ENCODE measurements around the gene POLG.

The POLG gene

DNA sequence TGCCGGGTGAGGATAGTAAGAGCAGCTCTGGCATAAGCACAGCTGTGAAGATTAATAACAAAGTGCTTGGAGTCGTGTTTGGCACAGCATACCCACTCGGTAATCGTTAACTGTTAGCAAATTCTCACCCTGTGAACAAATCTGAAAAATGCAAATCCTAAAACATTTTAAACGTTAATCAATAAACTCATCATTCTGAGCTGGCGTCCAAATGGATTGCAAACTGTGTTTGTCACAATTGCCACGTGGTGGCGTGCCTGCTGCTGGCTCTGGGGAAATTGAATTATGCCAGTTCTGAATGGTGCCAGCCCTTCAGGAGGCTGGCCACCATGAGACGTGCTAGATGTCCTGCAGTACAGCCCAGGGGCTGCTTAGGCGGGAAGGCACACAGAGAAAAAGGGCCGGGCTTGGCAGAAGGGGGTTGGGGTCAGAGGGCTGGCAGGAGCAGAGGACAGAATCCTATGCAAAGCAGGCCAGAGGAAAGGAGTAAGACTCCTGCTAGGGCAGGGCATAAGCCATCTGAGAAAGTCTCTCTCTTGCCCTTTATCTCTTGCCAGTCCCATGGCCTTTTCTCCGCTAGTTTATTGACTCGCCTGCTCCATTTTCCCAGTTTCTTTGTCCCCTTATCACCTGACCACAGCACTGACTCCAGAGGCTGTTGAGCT lies 22.1 kb upstream of the POLG start:
- no peak for DNase-seq

DNA sequence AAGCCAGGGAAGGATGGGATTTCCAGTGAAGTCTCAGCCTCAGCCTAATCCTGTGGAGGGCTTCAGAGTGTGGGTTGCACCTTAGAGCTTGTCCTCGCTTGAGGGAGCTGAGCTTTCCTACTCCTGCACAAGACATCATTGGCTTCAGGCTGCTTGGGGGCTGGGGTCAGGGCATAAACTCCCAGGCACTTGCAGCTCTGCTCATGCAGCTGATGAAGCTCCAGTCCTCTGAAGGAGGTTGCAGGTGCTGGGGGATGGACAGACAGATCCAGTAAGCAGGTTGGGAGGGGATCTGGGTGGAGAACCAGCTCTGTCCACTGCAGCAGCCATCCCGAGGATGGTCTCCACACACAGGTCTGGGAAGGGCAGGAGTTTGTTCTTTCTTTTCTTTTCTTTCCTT lies 19.4 kb upstream of the POLG start:
- no peak for DNase-seq

DNA sequence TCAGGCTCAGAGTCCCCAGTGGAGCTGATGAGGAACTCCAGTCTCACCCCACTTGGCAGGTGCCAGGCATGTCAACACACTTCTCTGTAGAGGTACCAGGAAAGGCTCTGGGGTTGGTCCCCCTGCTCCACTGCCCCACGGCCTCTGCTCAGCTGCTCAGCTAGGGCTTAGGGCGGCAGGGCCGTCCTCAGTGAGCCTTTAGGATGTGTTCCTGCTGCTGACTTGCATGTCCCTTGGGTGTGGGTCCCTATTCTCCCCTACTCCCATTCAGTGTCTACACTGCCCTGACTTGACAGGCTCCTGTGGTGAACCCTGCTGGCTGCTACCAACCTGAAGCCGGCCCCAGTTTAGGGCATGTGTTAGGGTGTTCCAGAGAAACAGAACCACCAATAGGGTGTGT lies 17.9 kb upstream of the POLG start:
- no peak for DNase-seq

DNA sequence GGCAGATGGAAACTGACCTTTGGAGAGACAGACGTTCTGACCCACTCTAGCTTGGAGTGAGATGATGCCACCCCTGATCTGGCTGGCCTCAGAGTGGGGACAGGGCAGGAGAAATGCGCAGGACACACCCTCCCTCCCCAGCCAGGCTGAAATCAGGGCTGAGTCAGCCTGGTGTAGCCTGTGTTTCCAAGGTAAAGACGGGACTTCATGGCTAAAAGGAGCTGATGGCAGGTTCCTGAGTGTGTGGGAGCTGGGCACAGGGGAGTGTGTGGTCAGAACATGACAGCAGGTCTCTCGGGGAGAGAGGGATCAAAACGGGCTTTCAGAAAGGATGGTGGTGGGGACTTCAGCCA lies 14.6 kb upstream of the POLG start:
- DNase-seq: no peak

DNA sequence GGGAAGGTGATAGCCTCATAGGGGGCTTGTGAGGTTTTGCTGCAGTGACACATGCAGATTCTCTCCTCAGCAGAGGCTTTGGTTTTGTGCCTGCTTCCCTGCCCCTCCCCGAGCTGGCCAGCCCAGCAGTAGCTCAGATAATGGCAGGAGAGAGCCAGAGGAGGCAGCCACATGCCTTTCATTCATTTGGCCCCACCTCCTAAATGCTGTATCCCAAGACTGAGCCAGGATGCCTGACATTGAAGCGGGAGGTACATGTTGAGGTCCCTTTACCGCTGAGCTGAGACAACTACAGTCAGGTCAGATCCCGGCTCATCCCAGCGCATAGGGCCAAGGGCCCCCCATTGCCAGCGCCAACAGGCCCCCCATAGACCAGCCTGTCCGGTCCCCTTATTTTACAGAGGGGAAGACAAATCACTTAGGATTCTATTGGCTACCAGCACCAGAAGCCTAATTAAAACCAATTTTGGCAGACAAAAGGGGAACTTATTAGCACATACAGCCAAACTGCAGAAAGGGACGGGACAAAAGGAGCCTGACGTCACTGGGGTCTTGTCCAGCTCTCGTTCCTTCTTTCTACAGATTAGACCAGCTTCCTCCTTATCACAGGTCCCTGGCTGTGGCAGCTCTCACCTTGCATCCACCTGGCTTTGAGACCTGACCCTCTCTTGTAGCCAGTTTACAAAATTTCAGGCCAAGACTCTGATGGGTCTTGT lies 12.1 kb upstream of the POLG start:
- DNase-seq: no peak

DNA sequence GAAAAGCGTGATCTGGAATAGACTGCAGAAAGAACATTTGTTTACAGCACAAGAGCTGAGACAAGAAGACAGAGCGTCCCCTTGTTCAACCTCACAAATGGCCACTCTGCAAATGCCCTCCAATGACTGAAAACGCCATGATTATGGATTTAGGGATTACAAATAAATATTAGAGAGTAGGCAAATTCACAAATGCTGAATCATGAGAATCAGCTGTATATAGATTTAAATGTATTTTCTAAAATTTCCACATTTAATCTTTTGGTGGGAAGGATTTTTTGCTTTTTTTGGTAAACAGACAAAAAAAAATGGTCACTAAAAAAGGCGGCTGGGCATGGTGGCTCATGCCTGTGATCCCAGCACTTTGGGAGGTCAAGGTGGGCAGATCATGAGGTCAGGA lies 10.6 kb upstream of the POLG start:
- DNase-seq: no peak

- no peak for DNase-seq
Observed at GRCh38 chr15:89342840-89343239, 8.2 kb upstream of the POLG start.

DNA sequence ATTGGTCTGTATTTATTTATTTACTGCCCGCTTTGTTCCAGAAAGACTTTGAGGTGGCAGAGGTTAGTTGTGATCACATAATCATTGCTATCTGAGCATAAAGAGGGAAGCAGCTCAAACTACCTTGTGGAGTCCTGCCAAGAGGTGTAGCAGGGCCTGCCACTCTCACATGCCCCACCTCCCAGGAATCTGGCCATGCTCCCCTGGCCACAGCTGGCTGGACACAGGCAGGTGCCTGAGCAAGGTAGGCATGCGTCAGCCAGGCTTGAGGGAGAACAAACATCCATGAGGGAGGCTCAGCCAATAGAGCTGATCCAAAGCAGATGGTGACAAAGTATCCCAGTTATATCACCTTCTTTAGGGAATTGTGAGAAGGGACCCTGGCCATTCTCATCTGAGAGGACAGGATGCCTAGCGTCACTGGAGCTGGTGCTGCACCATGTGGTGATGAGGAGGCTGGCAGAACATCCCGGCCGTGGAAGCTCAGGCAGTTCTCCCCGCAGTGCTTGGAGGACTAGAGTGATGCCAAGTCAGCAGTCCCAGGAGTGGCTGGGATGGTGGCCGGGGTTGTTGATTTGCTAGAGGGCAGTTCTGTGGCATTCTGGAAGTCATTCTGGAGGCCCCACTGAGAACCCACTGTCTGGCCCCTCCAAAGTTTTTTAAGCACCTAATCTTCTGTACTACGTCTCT lies 6.8 kb upstream of the POLG start:
- no peak for DNase-seq

- no peak for DNase-seq
Observed at GRCh38 chr15:89340573-89340972, 5.9 kb upstream of the POLG start.

DNA sequence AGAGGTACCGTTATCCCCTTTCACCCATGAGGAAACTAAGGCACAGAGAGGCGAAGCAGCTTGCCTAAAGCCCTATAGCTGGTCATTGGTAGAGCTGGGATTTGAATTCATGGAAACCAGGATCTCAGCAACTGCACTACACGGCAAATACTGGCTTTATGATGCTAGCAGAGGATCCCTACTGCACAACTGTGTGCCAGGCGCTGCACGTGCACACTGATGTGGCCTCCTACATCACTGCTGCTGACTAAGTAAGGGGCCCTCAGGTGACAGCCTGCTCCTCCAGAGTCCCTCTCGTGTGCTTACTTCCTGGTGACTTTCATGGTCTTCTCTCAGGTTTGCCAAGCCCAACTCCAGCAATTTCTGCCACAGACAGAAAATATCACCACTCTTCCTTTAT lies 3.4 kb upstream of the POLG start:
- DNase-seq: no peak

GRCh38 chr15:89335298-89336041 lies 846 bp upstream of the POLG start:
- no peak for DNase-seq

GRCh38 chr15:89333959-89334509 lies 590 bp downstream of the POLG start:
- DNase-seq: no peak

GRCh38 chr15:89333011-89333860 lies 1.4 kb downstream of the POLG start:
- no peak for DNase-seq

- DNase-seq: no peak
Observed at GRCh38 chr15:89332446-89332845, 2.2 kb downstream of the POLG start.

DNA sequence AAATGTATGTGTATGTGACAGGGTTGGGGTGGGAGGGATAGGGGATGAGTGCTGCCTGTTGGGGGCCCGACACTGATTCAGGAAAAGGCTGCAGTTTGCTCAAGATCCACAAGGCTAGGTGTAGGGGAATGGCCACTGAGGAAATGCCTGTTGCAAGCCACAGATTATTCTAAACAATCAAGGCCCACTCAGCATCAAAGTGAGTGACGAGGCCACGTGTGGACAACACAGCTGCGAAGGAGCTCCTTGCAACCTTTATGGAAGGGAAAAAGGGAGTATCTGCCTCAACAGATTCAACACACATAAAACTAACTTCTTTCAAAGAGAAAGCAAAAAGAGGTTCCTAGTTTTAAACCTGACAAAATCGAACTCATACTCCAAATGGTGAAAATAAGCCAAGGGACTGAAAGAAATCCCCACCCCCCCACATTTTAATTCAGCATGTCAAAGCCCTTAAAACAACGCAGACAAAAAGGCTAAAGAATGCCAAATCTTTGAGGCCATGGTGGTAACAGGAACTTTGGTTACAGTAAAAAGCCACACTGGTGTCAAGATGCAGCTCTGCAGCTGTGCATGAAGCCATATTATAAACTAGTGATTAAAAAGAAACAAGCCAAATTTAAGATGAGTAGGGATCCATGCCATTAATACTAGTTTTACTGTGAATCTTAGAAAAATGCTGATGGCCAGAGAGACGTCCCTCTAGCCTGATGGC lies 3.6 kb downstream of the POLG start:
- no peak for DNase-seq

DNA sequence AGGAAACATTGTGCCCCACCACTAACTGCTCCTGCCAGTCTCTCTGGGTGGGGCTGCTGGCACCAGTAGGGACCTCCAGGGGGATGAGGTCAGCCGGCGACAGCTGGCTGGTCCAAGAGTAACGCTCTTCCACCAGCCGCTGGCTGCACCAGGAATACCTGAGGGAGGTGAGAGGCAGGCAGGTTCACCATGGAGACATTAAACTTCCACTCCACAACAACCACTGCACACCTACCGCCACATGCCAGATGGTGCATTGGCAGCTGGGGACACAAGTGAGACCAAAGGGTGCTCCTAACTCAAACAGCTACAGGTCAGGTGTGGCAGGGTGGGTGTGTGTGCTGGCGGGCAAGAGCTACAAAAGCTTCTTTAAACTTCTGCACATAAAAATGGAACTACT lies 4.5 kb downstream of the POLG start:
- DNase-seq: no peak

DNA sequence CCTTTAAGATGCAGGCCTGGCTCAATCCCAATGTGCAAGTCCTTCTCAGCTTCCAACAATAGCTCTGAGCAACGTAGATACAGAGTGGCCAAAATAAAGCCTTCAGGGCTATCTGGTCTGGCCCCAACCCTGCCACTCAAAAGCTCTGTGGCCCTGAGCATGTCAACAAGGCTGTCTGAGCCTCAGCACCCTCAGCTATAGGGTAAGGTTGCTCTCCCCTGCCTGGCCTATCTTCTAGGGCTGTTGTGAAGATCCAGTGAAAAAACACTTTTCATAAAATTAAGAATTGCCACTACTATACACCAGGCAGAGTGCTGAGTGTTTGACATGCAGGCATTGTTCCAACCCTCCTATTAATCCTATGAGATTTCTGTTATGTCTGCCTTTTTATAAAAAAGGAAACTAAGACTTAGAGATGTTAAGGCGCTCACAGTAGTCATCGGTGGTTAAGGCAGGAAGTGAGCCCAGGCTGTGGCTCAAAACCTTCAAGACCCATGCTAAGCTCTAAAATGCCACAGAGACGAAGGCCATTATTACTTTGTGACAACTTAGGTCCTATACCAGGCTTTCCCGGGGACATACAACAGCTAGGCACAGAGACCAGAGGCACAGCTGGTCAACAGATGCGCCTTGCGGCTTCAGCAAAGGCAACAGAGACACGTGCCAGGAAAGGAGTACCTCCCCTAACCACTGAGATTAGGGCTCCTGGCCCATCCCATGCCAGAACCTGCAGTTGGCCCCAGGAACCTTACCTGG lies 5.1 kb downstream of the POLG start:
- DNase-seq: no peak

DNA sequence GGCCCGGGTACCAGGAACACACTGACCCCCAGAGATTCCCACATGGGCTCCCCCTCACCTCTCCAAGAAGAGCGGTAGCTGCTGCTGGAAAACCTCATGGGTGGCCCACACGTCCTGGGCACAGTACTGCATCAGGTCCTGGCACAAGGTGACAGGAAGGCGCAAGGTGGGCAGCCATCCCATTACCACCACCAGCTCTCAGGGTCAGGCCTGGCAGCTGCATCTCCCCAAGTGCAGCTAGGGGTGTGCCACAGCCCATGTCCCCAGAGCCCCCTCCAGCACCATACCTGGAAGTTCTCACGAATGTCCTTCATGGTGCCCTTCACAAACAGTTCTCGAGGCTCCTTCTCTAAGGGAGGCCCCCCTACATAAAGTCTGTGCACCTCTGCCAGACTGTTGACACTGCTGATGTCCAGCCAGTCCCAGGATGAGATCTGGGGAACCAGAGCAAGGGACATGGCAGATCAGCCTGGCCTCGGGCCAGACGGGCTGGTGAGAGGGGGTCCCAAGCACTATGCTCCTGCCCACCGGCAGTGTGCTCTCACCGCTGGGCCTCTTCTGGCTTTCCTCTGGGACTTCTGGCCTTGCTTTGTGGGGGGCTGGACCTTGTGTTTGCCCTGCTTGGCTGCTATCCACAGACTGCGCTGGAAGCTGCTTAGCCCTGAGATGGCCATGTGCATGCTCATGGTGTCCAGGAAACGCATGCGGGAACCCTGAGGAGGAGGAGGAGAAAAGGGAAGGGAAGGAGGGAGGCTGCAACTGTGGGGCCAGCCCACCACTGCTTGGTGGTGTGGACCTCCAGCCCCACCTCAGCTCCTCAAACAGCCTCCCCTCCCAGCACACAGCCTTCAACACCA lies 6.0 kb downstream of the POLG start:
- no peak for DNase-seq

DNA sequence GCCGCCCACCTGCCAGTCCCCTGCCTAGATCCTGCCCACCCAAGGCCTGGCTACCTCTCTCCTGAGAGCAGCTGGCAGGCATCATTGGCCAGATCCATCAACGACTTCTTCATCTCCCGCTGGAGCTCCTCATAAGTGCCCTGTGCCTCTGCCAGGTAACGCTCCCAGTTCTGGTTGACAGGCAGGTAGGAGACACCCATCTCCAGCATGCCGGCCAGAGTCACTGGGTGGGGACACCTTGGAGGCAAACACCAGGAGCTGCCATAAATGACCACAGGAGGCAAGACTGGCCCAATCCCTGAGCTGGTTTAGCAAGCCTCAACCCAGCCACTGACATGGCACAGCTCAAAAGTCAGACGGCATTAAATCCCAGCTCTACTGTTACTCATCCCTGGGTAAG lies 7.5 kb downstream of the POLG start:
- DNase-seq: no peak

DNA sequence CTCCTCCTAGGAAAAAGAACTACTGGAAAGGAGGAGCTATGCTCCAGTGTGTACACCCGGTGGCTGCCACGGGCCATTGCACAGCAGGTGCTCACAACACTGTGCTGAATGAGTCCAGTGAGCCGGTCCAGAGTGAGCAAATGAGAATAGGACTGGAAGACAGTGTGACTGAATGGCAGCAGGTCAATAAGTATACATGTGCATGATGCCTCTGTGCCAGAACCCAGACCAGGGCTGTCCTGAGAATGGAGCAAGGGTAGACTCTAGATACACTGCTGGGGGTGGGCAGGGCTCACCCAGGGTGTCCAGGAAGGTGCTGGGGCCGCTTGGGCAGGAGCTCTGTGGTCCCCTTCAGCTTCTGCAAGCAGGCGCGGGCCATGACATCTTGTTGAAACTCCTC lies 8.3 kb downstream of the POLG start:
- no peak for DNase-seq

Measured in cerebellar nuclear complex (tissue), 1 donor.